ENCODE data around the gene XRRA1.
"Not testable (repeated sequence)": the region's sequence is repeated elsewhere in the genome, so short reads cannot be mapped to it uniquely, and the experiment has no call there.

The XRRA1 gene

GRCh38 chr11:74948898-74949752, at the start of gene XRRA1, which contains the start of gene SPCS2:
Gene XRRA1, minus strand, starts transcription at chr11:74949091. Its CDS starts 8,213 bp downstream, at chr11:74940878.
Gene SPCS2, plus strand, starts transcription at chr11:74949266. Its CDS starts 20 bp downstream, at chr11:74949286.
- FAIRE-seq (peak; percentile 98), DNase-seq (ENCODE audit: insufficient read length, low spot score) (peak; percentile 82)

- peak; percentile 10 for DNase-seq (ENCODE audit: insufficient read length, low spot score)
- FAIRE-seq: peak; percentile 72
Measured at GRCh38 chr11:74992852-74993251, 44.0 kb upstream of the XRRA1 start.

GRCh38 chr11:74990941-74991340, 42.0 kb upstream of the XRRA1 start:
- DNase-seq (ENCODE audit: insufficient read length, low spot score): no peak
- no peak for FAIRE-seq

- FAIRE-seq: peak; percentile 70
- not testable (repeated sequence) for DNase-seq (ENCODE audit: insufficient read length, low spot score)
Measured at GRCh38 chr11:74990150-74990549, 41.3 kb upstream of the XRRA1 start.

- FAIRE-seq (peak; percentile 23), DNase-seq (ENCODE audit: insufficient read length, low spot score) (peak; percentile 4)
Measured at GRCh38 chr11:74989260-74989638, 40.4 kb upstream of the XRRA1 start.

GRCh38 chr11:74988541-74989259, 39.8 kb upstream of the XRRA1 start, which contains the start of gene NEU3:
Gene NEU3, plus strand, starts transcription at chr11:74988933. Its CDS starts 128 bp downstream, at chr11:74989061.
- FAIRE-seq: peak; percentile 95
- DNase-seq (ENCODE audit: insufficient read length, low spot score): peak; percentile 72

GRCh38 chr11:74984730-74985129, 35.8 kb upstream of the XRRA1 start:
- no peak for FAIRE-seq
- DNase-seq (ENCODE audit: insufficient read length, low spot score): no peak

GRCh38 chr11:74984070-74984469, 35.2 kb upstream of the XRRA1 start:
- no peak for DNase-seq (ENCODE audit: insufficient read length, low spot score)
- no peak for FAIRE-seq

- FAIRE-seq: no peak
- DNase-seq (ENCODE audit: insufficient read length, low spot score): no peak
Measured at GRCh38 chr11:74981888-74982287, 33.0 kb upstream of the XRRA1 start.

- DNase-seq (ENCODE audit: insufficient read length, low spot score): no peak
- no peak for FAIRE-seq
Measured at GRCh38 chr11:74980634-74981033, 31.7 kb upstream of the XRRA1 start.

GRCh38 chr11:74978041-74978440, 29.1 kb upstream of the XRRA1 start:
- DNase-seq (ENCODE audit: insufficient read length, low spot score) (no peak), FAIRE-seq (no peak)

GRCh38 chr11:74971424-74971823, 22.5 kb upstream of the XRRA1 start:
- no peak for FAIRE-seq
- DNase-seq (ENCODE audit: insufficient read length, low spot score): no peak

- DNase-seq (ENCODE audit: insufficient read length, low spot score): no peak
- FAIRE-seq: no peak
Measured at GRCh38 chr11:74970852-74971395, 22.0 kb upstream of the XRRA1 start.

GRCh38 chr11:74966651-74967050, 17.8 kb upstream of the XRRA1 start:
- DNase-seq (ENCODE audit: insufficient read length, low spot score) (no peak), FAIRE-seq (no peak)

- not testable (repeated sequence) for FAIRE-seq; DNase-seq (ENCODE audit: insufficient read length, low spot score)
Measured at GRCh38 chr11:74960128-74960527, 11.2 kb upstream of the XRRA1 start.

GRCh38 chr11:74957937-74958629, 9.2 kb upstream of the XRRA1 start:
- FAIRE-seq: no peak
- DNase-seq (ENCODE audit: insufficient read length, low spot score): no peak

GRCh38 chr11:74956397-74957015, 7.6 kb upstream of the XRRA1 start:
- FAIRE-seq (no peak), DNase-seq (ENCODE audit: insufficient read length, low spot score) (no peak)

GRCh38 chr11:74954199-74954598, 5.3 kb upstream of the XRRA1 start:
- FAIRE-seq (peak; percentile 49), DNase-seq (ENCODE audit: insufficient read length, low spot score) (no peak)

GRCh38 chr11:74953451-74953850, 4.6 kb upstream of the XRRA1 start:
- FAIRE-seq: peak; percentile 80
- no peak for DNase-seq (ENCODE audit: insufficient read length, low spot score)

GRCh38 chr11:74952752-74953151, 3.9 kb upstream of the XRRA1 start:
- no peak for DNase-seq (ENCODE audit: insufficient read length, low spot score)
- FAIRE-seq: no peak

All from GM19239 (cell line).